Stomach (tissue), 9 donors: Measurements from ENCODE around the gene DBNL. TPM values are rescaled to one million over a fixed set of nuclear protein-coding genes. Genes with fewer than 3 reads are reported as not detected.
A peak's percentile ranks its signal among the peaks of the same experiment; 100 is the strongest.

Experiments used
- DNase-seq, 2 donors: peaks; one replicate each; pipeline versions ENCODE4 v3.0.0 to v3.0.0-alpha.2; 2013 to 2019
- H3K27ac ChIP-seq, 5 donors: fragments of 200-600 bp in 4 of 5; sonication (generic) in 4 of 5; one replicate each; pipeline ENCODE4 v1.5.1; 2013 to 2019; ENCODE audit warnings: mild to moderate bottlenecking in 1 of 5, moderate library complexity in 1 of 5
- H3K27me3 ChIP-seq, 3 donors: fragments of 200-600 bp; sonication (generic); one replicate each; pipeline ENCODE4 v1.5.1; 2017 to 2019; ENCODE audit warnings: mixed run types in 1 of 3
- H3K36me3 ChIP-seq, 4 donors: fragments of 200-600 bp; sonication (generic); 1 replicate in 3 of 4; 2 replicates in 1 of 4; pipeline ENCODE4 v1.5.1; 2016 to 2019
- H3K4me1 ChIP-seq, 4 donors: fragments of 200-600 bp; sonication (generic); one replicate each; pipeline ENCODE4 v1.5.1; 2016 to 2019
- H3K4me3 ChIP-seq, 4 donors: fragments of 200-600 bp; sonication (generic) in 3 of 4; one replicate each; pipeline ENCODE4 v1.5.1; 2016 to 2019; ENCODE audit warnings: mild to moderate bottlenecking in 1 of 4
- H3K9me3 ChIP-seq, 4 donors: fragments of 200-600 bp; sonication (generic); one replicate each; pipeline ENCODE4 v1.5.1; 2016 to 2019
- EP300 ChIP-seq: sonication (generic); formaldehyde crosslinking; IDR thresholded peaks from one replicate; pipeline ENCODE4 v1.6.1; 2017; ENCODE audit warnings: antibody characterized with exemption
- POLR2A ChIP-seq, 4 donors: fragments of 450-650 bp; IDR thresholded peaks; one replicate each; pipeline ENCODE4 v1.6.1; 2016; ENCODE audit warnings: antibody characterized with exemption in 4 of 4, control low read depth in 2 of 4, mild to moderate bottlenecking in 1 of 4, moderate library complexity in 1 of 4
- POLR2AphosphoS5 ChIP-seq, 3 donors: sonication (generic); formaldehyde crosslinking; IDR thresholded peaks; one replicate each; pipeline ENCODE4 v1.6.1; 2016; ENCODE audit warnings: antibody characterized with exemption in 3 of 3
- WGBS, 5 donors: extraction: QIAGEN DNeasy Blood & Tissue Kit in 3 of 5; methylation state at CpG; one replicate each; pipeline versions ENCODE4 v1.1.5 to v1.1.7; 2013 to 2018; 5-methylcytosine and 5-hydroxymethylcytosine counted together
- intact Hi-C: fragments of 100-400 bp; cut with DNase I; formaldehyde crosslinking; loops from one replicate; pipeline ENCODE4 v1.15.1; 2023; ENCODE audit warnings: low total_unique reads
- polyA plus RNA-seq, 3 donors: library from polyadenylated mRNA; stranded (reverse); fragments of 200-250 nt; gene quantifications; one replicate each; pipeline ENCODE4 v1.2.3, GENCODE V29; 2013
- total RNA-seq, 5 donors: library from RNA; depleted of rRNA; stranded (reverse); fragments of >200 nt; gene quantifications; one replicate each; pipeline versions ENCODE4 v1.1.0 to v1.2.3, GENCODE V29; 2014 to 2016
- TF ChIP-seq, protein P1 (sequence below), 7 experiments: fragments of 450-650 bp in 4 of 7; fragments of 200-600 bp in 3 of 7; sonication (generic) in 3 of 7; IDR thresholded peaks; one replicate each; pipeline ENCODE4 v1.5.1; 2016 to 2019; ENCODE audit warnings: antibody characterized with exemption in 7 of 7, control low read depth in 2 of 7, mild to moderate bottlenecking in 1 of 7
- donor health status: healthy with polysubstance abuse.
- donor health status: Bipolar disorder and iron deficiency.
- donor health status: healthy.

The DBNL gene
- total and polyA plus RNA-seq, 8 donors = 27.4 to 154 (median 78.0) TPM

GRCh38 chr7:44063894-44064651 is 19.6 kb downstream of the DBNL start:
- Histone ChIP-seq H3K36me3 (peaks cover 26 to 38% (median 36%) of the 10 kb centered on the region in 4 donors), H3K4me3 (no peak overlapping the region), H3K27ac (no peak overlapping the region), H3K9me3 (no peaks in the 10 kb centered on the region), H3K4me1 (peaks cover 19 to 41% (median 34%) of the 10 kb centered on the region in 4 donors), H3K27me3 (no peaks in the 10 kb centered on the region)
- no peak for DNase-seq
- WGBS, 5 donors = 32 to 59% (median 35%) methylated on average over 8 to 16 of the region's 16 CpGs
- TF ChIP-seq POLR2A (IDR thresholded peaks at IDR 0.05) = no peak
- no peak for TF ChIP-seq EP300
- no peak for TF ChIP-seq POLR2AphosphoS5 (IDR thresholded peaks at IDR 0.05)
- TF ChIP-seq, protein P1, sequence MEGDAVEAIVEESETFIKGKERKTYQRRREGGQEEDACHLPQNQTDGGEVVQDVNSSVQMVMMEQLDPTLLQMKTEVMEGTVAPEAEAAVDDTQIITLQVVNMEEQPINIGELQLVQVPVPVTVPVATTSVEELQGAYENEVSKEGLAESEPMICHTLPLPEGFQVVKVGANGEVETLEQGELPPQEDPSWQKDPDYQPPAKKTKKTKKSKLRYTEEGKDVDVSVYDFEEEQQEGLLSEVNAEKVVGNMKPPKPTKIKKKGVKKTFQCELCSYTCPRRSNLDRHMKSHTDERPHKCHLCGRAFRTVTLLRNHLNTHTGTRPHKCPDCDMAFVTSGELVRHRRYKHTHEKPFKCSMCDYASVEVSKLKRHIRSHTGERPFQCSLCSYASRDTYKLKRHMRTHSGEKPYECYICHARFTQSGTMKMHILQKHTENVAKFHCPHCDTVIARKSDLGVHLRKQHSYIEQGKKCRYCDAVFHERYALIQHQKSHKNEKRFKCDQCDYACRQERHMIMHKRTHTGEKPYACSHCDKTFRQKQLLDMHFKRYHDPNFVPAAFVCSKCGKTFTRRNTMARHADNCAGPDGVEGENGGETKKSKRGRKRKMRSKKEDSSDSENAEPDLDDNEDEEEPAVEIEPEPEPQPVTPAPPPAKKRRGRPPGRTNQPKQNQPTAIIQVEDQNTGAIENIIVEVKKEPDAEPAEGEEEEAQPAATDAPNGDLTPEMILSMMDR (IDR thresholded peaks at IDR 0.05) = no peak
- intact Hi-C loops = no loop called here

- peaks cover 18 to 29% (median 28%) of the 10 kb centered on the region in 4 donors for H3K36me3 ChIP-seq
- peak in 2 of 3 donors; percentile 5 to 31 for TF ChIP-seq POLR2AphosphoS5 (IDR thresholded peaks at IDR 0.05)
- TF ChIP-seq, protein P1 (IDR thresholded peaks at IDR 0.05) = no peak
- DNase-seq = peak in 1 of 2 donors; percentile 48
- 14 to 35% (median 19%) methylated on average over 22 to 33 of the region's 33 CpGs for WGBS, 5 donors
- intact Hi-C loops = no loop called here
- H3K27me3 ChIP-seq = no peaks in the 10 kb centered on the region
- H3K9me3 ChIP-seq = no peaks in the 10 kb centered on the region
- H3K4me3 ChIP-seq = peak overlapping the region in 1 of 4 donors; percentile 19
- no peak overlapping the region for H3K27ac ChIP-seq
- peaks cover 19 to 41% (median 34%) of the 10 kb centered on the region in 4 donors for H3K4me1 ChIP-seq
Measured at GRCh38 chr7:44064791-44065430, 20.4 kb downstream of the DBNL start.

DNA sequence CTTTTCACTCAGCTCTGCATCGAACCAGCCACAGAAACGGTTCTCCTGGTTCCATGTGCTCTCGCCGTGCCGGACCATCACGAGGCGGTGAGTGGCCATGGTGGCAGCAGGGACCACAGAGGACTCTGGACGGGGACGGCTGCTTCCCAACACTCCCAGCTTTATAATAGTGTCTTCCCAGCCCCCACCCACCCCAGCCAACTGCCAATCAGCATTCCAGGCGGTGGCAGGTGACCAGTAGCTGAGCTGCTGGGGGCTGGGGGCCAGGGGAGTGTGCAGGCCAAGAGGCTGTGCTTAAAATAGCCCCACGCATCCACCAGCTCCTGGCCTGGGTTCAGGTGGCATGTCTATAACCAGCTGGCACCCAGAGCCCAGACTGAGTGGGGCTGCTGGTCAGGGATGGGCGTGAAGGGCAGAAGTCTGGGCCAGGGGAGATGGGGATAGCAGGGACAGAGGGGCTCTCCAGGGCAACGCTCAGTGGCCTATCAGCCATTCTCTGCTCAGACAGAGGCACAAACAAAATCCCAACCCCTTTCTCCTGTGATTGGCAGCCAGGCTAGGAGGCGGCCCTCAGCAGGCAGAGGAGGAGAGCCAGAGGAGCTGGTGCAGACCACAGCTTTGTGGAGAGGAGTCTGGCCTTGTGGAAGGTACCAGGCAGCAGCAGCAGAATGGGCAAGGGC is 21.1 kb downstream of the DBNL start, which contains the start of gene PGAM2:
TSS of gene PGAM2 (minus strand) at position 137 of the 680 bp plus-strand sequence. CDS start at position 99, 38 bp downstream.
- Histone ChIP-seq H3K27ac (no peak within 1 kb of the TSS), H3K36me3 (peaks cover 11 to 23% (median 21%) of the 10 kb centered on the region in 4 donors), H3K27me3 (no peaks in the 10 kb centered on the region), H3K4me3 (peak within 1 kb of the TSS in 1 of 4 donors; percentile 19), H3K4me1 (peaks cover 19 to 41% (median 34%) of the 10 kb centered on the region in 4 donors), H3K9me3 (no peaks in the 10 kb centered on the region)
- peak in 1 of 2 donors; percentile 58 for DNase-seq
- intact Hi-C loops = no loop called here
- WGBS, 5 donors = 9 to 28% (median 17%) methylated on average over 7 to 14 of the region's 14 CpGs
- TF ChIP-seq POLR2A (IDR thresholded peaks at IDR 0.05) = no peak
- TF ChIP-seq, protein P1 (IDR thresholded peaks at IDR 0.05) = no peak
- TF ChIP-seq POLR2AphosphoS5 (IDR thresholded peaks at IDR 0.05) = peak in 1 of 3 donors; percentile 3
- no peak for TF ChIP-seq EP300

DNA sequence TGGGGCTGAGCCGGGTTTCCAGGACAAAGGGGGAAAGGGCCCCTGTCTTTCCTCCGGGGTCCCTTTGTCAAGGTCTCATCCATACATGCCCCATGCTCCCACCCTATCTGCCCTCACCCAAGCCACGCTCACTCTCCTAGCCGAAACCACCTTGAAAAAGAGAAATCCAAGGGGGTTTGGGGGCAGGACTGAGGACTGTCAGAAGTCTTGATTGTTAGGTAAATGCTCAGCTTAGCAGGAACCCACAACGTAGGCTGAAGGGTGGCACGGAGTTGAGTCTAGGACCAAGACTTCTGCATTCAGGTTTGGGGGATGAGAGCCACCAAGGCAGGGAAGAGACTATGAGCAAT is 21.6 kb downstream of the DBNL start:
- Histone ChIP-seq H3K9me3 (no peaks in the 10 kb centered on the region), H3K27me3 (no peaks in the 10 kb centered on the region), H3K27ac (no peak overlapping the region), H3K4me3 (no peak overlapping the region), H3K36me3 (peaks cover 6 to 18% (median 16%) of the 10 kb centered on the region in 4 donors), H3K4me1 (peaks cover 19 to 44% (median 34%) of the 10 kb centered on the region in 4 donors)
- no peak for DNase-seq
- WGBS, 5 donors = 28 to 54% (median 32%) methylated on average over 6 of the region's 6 CpGs
- intact Hi-C loops = no loop called here
- TF ChIP-seq EP300 (no peak), POLR2AphosphoS5 (IDR thresholded peaks at IDR 0.05) (no peak), POLR2A (IDR thresholded peaks at IDR 0.05) (no peak)
- TF ChIP-seq, protein P1 (IDR thresholded peaks at IDR 0.05) = no peak
